HepG2 (cell line): Measurements from ENCODE around the gene EFEMP2. TPM values are rescaled to one million over a fixed set of nuclear protein-coding genes. Genes with fewer than 3 reads are reported as not detected.
A peak's percentile ranks its signal among the peaks of the same experiment; 100 is the strongest.

Source experiments
- ARID3A ChIP-seq: IDR thresholded peaks from 2 replicates; pipeline ENCODE4 v1.6.1; 2012; ENCODE audit warnings: low read depth, low read length, improper control_type of control experiment
- ELK4 ChIP-seq: sonication (generic); formaldehyde crosslinking; IDR thresholded peaks from 2 replicates; pipeline ENCODE4 v1.9.0; 2021; ENCODE audit warnings: missing genetic modification reagents, borderline replicate concordance
- LCORL ChIP-seq, 2 experiments: fragments of 450-650 bp in 1 of 2; sonication (generic) in 1 of 2; formaldehyde crosslinking in 1 of 2; IDR thresholded peaks; 2 replicates each; pipeline versions ENCODE4 v1.5.0 to v1.6.1; 2017 to 2020; ENCODE audit warnings: antibody characterized with exemption in 1 of 2, missing genetic modification reagents in 1 of 2
- MATR3 ChIP-seq: sonication (generic); formaldehyde crosslinking; IDR thresholded peaks from 2 replicates; pipeline ENCODE4 v1.4.0; 2020; ENCODE audit warnings: missing genetic modification reagents
- RCOR2 ChIP-seq: IDR thresholded peaks from 2 replicates; pipeline ENCODE4 v1.6.1; 2016; ENCODE audit warnings: missing biosample characterization, missing genetic modification reagents
- SATB2 ChIP-seq: sonication (generic); formaldehyde crosslinking; IDR thresholded peaks from 2 replicates; pipeline ENCODE4 v1.5.0; 2020; ENCODE audit warnings: missing genetic modification reagents
- ZFP36L2 ChIP-seq: sonication (generic); formaldehyde crosslinking; IDR thresholded peaks from 2 replicates; pipeline ENCODE4 v1.4.0; 2020; ENCODE audit warnings: missing genetic modification reagents
- ZNF3 ChIP-seq: IDR thresholded peaks from 2 replicates; pipeline ENCODE4 v1.7.0; 2017; ENCODE audit warnings: inconsistent platforms
- ZNF432 ChIP-seq: sonication (generic); formaldehyde crosslinking; IDR thresholded peaks from 2 replicates; pipeline ENCODE4 v1.5.0; 2020; ENCODE audit warnings: missing genetic modification reagents, mild to moderate bottlenecking, borderline replicate concordance
- ZNF510 ChIP-seq: sonication (generic); formaldehyde crosslinking; IDR thresholded peaks from 2 replicates; pipeline ENCODE4 v1.4.0; 2020; ENCODE audit warnings: low read depth, mild to moderate bottlenecking, missing genetic modification reagents
- ZNF703 ChIP-seq: sonication (generic); formaldehyde crosslinking; IDR thresholded peaks from 2 replicates; pipeline ENCODE4 v1.5.1; 2020; ENCODE audit warnings: missing genetic modification reagents, mild to moderate bottlenecking, moderate library complexity, borderline replicate concordance
- polyA plus RNA-seq, 8 experiments: library from polyadenylated mRNA; depleted of rRNA in 3 of 8; stranded (reverse) in 7 of 8; unstranded in 1 of 8; fragments of >200 nt; fragmentation: Illumina TruSeq in 4 of 8; extraction: Trizol in 4 of 8; gene quantifications; 2 replicates each; pipeline versions ENCODE4 v1.2.1 to v1.2.3, GENCODE V29; 2011 to 2016; ENCODE audit warnings: low read depth in 4 of 8, missing spikeins in 1 of 8, mixed read lengths in 1 of 8; ENCODE audit not compliant: insufficient read depth in 1 of 8
- total RNA-seq, 5 experiments: library from RNA; depleted of rRNA; stranded (reverse); fragments of >200 nt; fragmentation: Illumina TruSeq; extraction: Trizol; gene quantifications; 2 replicates each; pipeline ENCODE4 v1.2.3, GENCODE V29; 2016; ENCODE audit warnings: low read depth in 1 of 5
- TF ChIP-seq, protein P1 (sequence below): sonication (generic); formaldehyde crosslinking; IDR thresholded peaks from 2 replicates; pipeline ENCODE4 v1.8.0; 2023; ENCODE audit warnings: mild to moderate bottlenecking, missing genetic modification reagents
- TF ChIP-seq, protein P2 (sequence below): sonication (generic); formaldehyde crosslinking; IDR thresholded peaks from 2 replicates; pipeline ENCODE4 v1.4.0; 2020; ENCODE audit warnings: mild to moderate bottlenecking, missing genetic modification reagents, borderline replicate concordance
- TF ChIP-seq, protein P3 (sequence below): sonication (generic); formaldehyde crosslinking; IDR thresholded peaks from 2 replicates; pipeline ENCODE4 v1.8.0; 2022; ENCODE audit warnings: missing genetic modification reagents, mild to moderate bottlenecking, inconsistent platforms, borderline replicate concordance
- TF ChIP-seq, protein P4 (sequence below): sonication (generic); formaldehyde crosslinking; IDR thresholded peaks from 2 replicates; pipeline ENCODE4 v1.5.0; 2020; ENCODE audit warnings: missing genetic modification reagents

Gene EFEMP2
- total and polyA plus RNA-seq, 2 of the 13 experiments (the other 11 are each of a cell fraction or from before 2014, with no cell fraction given) = 7.4 to 29.7 TPM

DNA sequence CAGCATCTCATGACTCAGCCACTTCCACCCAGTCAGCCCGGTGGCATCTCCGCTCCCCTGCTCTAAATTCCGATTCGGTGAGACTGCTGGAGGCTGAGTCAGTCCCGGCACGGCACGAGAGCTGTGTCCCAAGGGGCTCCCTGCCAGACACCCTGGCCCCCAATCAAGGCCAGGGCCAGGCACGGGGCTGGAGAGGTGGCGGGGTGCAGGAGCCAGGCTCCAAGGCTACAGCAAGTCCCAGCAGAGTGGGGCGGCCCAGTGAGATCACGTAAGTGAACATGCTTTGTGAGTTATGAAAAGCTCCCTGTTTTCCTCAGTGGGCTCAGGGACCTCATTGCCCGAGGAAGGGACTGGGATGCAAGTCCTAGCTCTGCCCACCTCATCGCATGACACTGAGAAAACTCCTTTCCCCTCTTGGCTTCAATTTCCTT is 43.2 kb upstream of the EFEMP2 start (continued):
- TF ChIP-seq ARID3A (no peak), ZNF432 (CRISPR knock-in tag) (no peak), SATB2 (no peak), ZFP36L2 (CRISPR knock-in tag) (no peak), MATR3 (CRISPR knock-in tag) (no peak), ZNF703 (CRISPR knock-in tag) (no peak), LCORL (IDR thresholded peaks at IDR 0.05) (no peak), LCORL (CRISPR knock-in tag; IDR thresholded peaks at IDR 0.05) (peak; percentile 46; the same call in 1 of the 2 replicates), RCOR2 (no peak), ELK4 (CRISPR knock-in tag) (no peak), ZNF3 (CRISPR knock-in tag) (no peak), ZNF510 (CRISPR knock-in tag) (no peak)
- TF ChIP-seq, protein P1, sequence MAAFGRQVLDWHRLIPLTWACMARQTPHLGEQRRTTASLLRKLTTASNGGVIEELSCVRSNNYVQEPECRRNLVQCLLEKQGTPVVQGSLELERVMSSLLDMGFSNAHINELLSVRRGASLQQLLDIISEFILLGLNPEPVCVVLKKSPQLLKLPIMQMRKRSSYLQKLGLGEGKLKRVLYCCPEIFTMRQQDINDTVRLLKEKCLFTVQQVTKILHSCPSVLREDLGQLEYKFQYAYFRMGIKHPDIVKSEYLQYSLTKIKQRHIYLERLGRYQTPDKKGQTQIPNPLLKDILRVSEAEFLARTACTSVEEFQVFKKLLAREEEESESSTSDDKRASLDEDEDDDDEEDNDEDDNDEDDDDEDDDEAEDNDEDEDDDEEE (CRISPR knock-in tag) = no peak
- TF ChIP-seq, protein P2, sequence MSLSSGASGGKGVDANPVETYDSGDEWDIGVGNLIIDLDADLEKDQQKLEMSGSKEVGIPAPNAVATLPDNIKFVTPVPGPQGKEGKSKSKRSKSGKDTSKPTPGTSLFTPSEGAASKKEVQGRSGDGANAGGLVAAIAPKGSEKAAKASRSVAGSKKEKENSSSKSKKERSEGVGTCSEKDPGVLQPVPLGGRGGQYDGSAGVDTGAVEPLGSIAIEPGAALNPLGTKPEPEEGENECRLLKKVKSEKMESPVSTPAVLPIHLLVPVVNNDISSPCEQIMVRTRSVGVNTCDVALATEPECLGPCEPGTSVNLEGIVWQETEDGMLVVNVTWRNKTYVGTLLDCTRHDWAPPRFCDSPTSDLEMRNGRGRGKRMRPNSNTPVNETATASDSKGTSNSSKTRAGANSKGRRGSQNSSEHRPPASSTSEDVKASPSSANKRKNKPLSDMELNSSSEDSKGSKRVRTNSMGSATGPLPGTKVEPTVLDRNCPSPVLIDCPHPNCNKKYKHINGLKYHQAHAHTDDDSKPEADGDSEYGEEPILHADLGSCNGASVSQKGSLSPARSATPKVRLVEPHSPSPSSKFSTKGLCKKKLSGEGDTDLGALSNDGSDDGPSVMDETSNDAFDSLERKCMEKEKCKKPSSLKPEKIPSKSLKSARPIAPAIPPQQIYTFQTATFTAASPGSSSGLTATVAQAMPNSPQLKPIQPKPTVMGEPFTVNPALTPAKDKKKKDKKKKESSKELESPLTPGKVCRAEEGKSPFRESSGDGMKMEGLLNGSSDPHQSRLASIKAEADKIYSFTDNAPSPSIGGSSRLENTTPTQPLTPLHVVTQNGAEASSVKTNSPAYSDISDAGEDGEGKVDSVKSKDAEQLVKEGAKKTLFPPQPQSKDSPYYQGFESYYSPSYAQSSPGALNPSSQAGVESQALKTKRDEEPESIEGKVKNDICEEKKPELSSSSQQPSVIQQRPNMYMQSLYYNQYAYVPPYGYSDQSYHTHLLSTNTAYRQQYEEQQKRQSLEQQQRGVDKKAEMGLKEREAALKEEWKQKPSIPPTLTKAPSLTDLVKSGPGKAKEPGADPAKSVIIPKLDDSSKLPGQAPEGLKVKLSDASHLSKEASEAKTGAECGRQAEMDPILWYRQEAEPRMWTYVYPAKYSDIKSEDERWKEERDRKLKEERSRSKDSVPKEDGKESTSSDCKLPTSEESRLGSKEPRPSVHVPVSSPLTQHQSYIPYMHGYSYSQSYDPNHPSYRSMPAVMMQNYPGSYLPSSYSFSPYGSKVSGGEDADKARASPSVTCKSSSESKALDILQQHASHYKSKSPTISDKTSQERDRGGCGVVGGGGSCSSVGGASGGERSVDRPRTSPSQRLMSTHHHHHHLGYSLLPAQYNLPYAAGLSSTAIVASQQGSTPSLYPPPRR (CRISPR knock-in tag) = no peak
- TF ChIP-seq, protein P3, sequence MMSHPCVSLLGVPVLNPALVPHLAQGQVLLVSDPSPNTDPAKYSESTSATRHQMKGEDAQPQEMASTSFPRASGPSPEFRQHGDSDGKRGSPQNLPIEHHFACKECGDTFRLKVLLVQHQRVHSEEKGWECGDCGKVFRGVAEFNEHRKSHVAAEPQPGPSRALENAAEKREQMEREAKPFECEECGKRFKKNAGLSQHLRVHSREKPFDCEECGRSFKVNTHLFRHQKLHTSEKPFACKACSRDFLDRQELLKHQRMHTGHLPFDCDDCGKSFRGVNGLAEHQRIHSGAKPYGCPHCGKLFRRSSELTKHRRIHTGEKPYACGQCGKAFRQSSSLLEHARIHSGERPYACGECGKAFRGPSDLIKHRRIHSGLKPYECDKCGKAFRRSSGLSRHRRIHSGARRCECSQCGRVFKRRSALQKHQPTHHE = no peak
- TF ChIP-seq, protein P4, sequence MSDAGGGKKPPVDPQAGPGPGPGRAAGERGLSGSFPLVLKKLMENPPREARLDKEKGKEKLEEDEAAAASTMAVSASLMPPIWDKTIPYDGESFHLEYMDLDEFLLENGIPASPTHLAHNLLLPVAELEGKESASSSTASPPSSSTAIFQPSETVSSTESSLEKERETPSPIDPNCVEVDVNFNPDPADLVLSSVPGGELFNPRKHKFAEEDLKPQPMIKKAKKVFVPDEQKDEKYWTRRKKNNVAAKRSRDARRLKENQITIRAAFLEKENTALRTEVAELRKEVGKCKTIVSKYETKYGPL (CRISPR knock-in tag) = no peak
